Osteoblast (primary cell): Measurements from ENCODE around the gene D2HGDH. TPM values are rescaled to one million over a fixed set of nuclear protein-coding genes. Genes with fewer than 3 reads are reported as not detected.
A peak's percentile ranks its signal among the peaks of the same experiment; 100 is the strongest.

ENCODE experiments used
- DNase-seq: peaks from one replicate; pipeline ENCODE4 v3.0.0; 2011; ENCODE audit warnings: low spot score, mixed read lengths; ENCODE audit not compliant: insufficient read length; ENCODE audit errors: missing footprints
- H2AFZ ChIP-seq: 2 replicates; pipeline ENCODE4 v1.6.0; 2011; ENCODE audit warnings: mild to moderate bottlenecking, low read length
- H3K27ac ChIP-seq: 2 replicates; pipeline ENCODE4 v1.5.1; 2011; ENCODE audit warnings: mild to moderate bottlenecking, low read depth, low read length, moderate library complexity
- H3K27me3 ChIP-seq: 2 replicates; pipeline ENCODE4 v1.6.0; 2012; ENCODE audit warnings: mild to moderate bottlenecking, control low read depth, inconsistent platforms, low read length, moderate library complexity; ENCODE audit not compliant: insufficient read depth
- H3K36me3 ChIP-seq: 2 replicates; pipeline ENCODE4 v1.5.1; 2011; ENCODE audit warnings: mild to moderate bottlenecking, low read length, control low read depth, moderate library complexity; ENCODE audit not compliant: insufficient read depth
- H3K4me1 ChIP-seq: 2 replicates; pipeline ENCODE4 v1.5.1; 2011; ENCODE audit warnings: mild to moderate bottlenecking, low read length, control low read depth, moderate library complexity; ENCODE audit not compliant: insufficient read depth
- H3K4me2 ChIP-seq: 2 replicates; pipeline ENCODE4 v1.6.0; 2011; ENCODE audit warnings: mild to moderate bottlenecking, low read length; ENCODE audit not compliant: insufficient read depth
- H3K4me3 ChIP-seq: fragments of 200-600 bp; sonication (generic); 3 replicates; pipeline ENCODE4 v1.5.1; 2012; ENCODE audit warnings: mild to moderate bottlenecking, low read length, inconsistent platforms; ENCODE audit not compliant: insufficient read depth
- H3K79me2 ChIP-seq: 2 replicates; pipeline ENCODE4 v1.6.0; 2012; ENCODE audit warnings: mild to moderate bottlenecking, low read length, control low read depth, inconsistent platforms; ENCODE audit not compliant: insufficient read depth
- H3K9me3 ChIP-seq: 2 replicates; pipeline ENCODE4 v1.5.1; 2011; ENCODE audit warnings: low read depth, low read length, control low read depth
- H4K20me1 ChIP-seq: 2 replicates; pipeline ENCODE4 v1.6.0; 2012; ENCODE audit warnings: mild to moderate bottlenecking, low read length, control low read depth; ENCODE audit not compliant: insufficient read depth
- total RNA-seq: library from RNA; depleted of rRNA; stranded (reverse); fragments of >200 nt; gene quantifications from 2 replicates; pipeline ENCODE4 v1.2.3, GENCODE V29; 2012
- TF ChIP-seq, protein P1 (sequence below): IDR thresholded peaks from 2 replicates; pipeline ENCODE4 v1.5.1; 2011; ENCODE audit warnings: mild to moderate bottlenecking, low read depth, low read length, moderate library complexity; ENCODE audit errors: extremely low read depth

D2HGDH gene
- total RNA-seq, 1 donor = 15.6 TPM

DNA sequence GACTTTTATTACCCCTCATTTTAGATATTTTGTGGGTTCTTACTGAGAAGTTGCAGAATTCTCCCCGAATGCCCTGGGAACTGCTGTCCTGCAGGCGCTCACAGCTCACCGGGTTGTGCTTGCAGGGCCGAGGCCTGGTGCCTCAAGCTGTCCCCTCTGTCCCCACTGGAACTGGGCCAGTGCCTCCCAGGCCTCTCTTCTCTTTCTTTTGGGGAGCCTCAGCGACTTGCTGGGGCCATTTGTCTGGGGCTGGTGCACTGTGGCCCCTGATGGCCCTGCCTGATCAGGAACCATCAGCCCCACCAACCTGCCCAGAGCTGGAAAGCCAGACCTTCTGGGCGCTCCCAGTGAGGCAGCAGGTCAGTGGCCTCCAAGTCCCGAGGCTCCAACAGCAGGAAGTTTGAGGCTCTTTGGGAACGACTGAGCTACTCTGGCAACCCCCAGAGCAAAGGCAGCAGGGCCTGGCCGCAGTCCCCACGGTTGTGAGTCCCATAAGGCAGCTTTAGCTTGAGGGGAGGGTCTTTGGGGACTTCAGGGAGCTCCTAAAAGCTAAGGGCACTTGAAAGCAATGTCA, 59.9 kb downstream of the D2HGDH start:
- TF ChIP-seq, protein P1, sequence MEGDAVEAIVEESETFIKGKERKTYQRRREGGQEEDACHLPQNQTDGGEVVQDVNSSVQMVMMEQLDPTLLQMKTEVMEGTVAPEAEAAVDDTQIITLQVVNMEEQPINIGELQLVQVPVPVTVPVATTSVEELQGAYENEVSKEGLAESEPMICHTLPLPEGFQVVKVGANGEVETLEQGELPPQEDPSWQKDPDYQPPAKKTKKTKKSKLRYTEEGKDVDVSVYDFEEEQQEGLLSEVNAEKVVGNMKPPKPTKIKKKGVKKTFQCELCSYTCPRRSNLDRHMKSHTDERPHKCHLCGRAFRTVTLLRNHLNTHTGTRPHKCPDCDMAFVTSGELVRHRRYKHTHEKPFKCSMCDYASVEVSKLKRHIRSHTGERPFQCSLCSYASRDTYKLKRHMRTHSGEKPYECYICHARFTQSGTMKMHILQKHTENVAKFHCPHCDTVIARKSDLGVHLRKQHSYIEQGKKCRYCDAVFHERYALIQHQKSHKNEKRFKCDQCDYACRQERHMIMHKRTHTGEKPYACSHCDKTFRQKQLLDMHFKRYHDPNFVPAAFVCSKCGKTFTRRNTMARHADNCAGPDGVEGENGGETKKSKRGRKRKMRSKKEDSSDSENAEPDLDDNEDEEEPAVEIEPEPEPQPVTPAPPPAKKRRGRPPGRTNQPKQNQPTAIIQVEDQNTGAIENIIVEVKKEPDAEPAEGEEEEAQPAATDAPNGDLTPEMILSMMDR = no peak
- H3K9me3 ChIP-seq = no peaks in the 10 kb centered on the region
- no peaks in the 10 kb centered on the region for H3K4me1 ChIP-seq
- DNase-seq = no peak
- H3K4me3 ChIP-seq = no peak overlapping the region
- H3K36me3 ChIP-seq = no peaks in the 10 kb centered on the region
- H3K4me2 ChIP-seq = no peak overlapping the region
- H3K27ac ChIP-seq = no peak overlapping the region
- H3K27me3 ChIP-seq = peaks cover 16% of the 10 kb centered on the region
- H2AFZ ChIP-seq = no peak overlapping the region
- no peaks in the 10 kb centered on the region for H4K20me1 ChIP-seq
- no peaks in the 10 kb centered on the region for H3K79me2 ChIP-seq

DNA sequence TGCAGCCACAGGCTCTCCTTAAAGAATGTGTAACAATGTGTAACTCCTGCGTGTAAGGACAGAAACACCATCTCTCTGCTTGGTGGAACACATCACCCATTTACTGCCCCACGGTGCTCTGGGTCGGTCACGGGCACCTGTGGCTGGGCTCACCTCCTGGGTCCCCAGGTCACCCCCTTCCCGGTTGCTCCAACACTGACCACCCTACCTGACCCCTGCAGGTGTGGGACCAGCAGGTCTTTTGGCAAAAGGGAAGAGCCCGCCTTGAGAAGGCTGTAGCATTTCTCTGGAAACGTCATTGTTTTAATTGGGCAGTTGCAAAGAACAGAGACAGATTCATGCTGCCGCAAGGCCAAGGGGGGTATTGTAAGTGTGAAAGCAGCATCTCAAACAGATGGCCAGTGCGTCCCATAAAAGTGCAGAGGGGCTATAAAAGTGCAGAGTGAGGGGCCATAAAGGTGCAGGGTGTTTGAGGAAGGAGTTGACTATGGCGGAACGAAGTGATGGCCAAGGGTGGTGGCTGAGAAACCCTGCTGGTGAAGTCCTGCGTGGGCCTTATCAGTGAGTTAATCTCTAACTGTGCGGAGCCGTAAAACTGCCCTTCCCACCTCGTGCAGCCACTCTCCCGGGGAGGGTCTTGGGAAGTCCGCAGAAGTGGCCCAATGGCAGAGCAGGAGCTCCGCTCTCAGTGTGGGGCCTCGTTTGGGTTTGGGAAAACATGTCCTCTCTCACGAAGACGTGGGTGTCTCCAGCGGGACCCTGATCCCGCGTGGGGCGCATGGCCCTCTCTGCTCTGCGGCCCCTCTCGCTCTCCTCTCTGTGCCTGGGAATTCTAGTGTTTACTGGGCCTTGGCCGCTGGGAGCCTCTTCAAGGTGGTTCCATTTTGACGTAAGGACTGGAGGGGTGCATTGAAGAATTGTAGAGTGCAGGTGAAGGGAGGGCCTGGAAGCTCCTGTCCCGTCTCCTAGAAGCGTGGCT, 60.9 kb downstream of the D2HGDH start:
- no peaks in the 10 kb centered on the region for H3K9me3 ChIP-seq
- no peak overlapping the region for H3K4me3 ChIP-seq
- DNase-seq = peak; percentile 71
- TF ChIP-seq, protein P1 = no peak
- no peaks in the 10 kb centered on the region for H3K36me3 ChIP-seq
- no peaks in the 10 kb centered on the region for H4K20me1 ChIP-seq
- H3K79me2 ChIP-seq = no peaks in the 10 kb centered on the region
- H3K27me3 ChIP-seq = peaks cover 16% of the 10 kb centered on the region
- H2AFZ ChIP-seq = no peak overlapping the region
- H3K4me1 ChIP-seq = no peaks in the 10 kb centered on the region
- no peak overlapping the region for H3K4me2 ChIP-seq
- H3K27ac ChIP-seq = no peak overlapping the region

DNA sequence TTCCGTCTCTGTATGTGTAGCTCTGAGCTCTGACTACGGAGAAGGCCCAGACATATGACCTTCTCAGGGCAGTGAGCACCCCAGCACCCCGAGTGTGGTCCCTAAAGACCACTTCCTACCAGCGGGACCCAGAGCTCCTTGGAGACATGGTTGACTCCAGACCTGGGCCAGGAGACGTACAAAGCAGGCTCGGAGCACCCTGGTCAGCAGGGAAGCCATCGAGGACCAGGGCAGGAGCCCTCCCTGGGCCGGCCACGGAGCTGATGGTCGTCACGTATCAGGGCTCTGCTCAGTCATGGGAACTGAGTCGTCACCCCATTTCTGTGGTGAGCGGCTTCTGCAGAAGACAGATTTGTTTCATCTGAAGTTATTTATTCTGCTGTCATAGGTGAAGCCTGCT, 61.8 kb downstream of the D2HGDH start:
- no peak overlapping the region for H3K4me3 ChIP-seq
- H3K9me3 ChIP-seq = no peaks in the 10 kb centered on the region
- H4K20me1 ChIP-seq = no peaks in the 10 kb centered on the region
- no peak for DNase-seq
- no peaks in the 10 kb centered on the region for H3K79me2 ChIP-seq
- no peak overlapping the region for H2AFZ ChIP-seq
- no peaks in the 10 kb centered on the region for H3K4me1 ChIP-seq
- H3K4me2 ChIP-seq = no peak overlapping the region
- no peaks in the 10 kb centered on the region for H3K36me3 ChIP-seq
- H3K27ac ChIP-seq = no peak overlapping the region
- peaks cover 16% of the 10 kb centered on the region for H3K27me3 ChIP-seq
- TF ChIP-seq, protein P1 = no peak

DNA sequence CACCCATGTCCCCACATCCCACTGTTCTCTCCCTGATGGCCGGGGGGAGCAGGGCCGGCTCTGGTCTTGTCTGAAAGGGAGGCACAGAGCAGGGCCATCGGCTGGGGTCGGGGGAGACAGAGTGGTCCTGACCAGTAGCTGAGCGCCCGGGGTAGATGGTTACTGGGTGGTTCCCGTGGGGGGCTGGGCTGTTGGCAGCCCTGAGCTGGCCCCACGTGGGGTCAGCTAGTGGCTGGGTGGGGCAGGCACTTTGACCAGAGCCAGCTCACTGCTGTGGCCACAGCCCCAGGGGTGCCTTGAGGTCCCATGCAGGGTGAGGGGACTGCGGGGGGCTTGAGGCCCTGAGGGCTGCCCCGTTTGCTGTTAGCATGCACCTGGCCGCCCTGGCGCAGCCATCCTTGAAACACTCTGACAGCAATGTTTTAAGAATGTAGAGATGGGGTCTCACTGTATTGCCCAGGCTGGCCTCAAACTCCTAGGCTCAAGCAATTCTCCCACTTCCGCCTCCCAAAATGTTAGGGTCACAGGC, 62.2 kb downstream of the D2HGDH start:
- Histone ChIP-seq H2AFZ (no peak overlapping the region), H3K4me2 (no peak overlapping the region), H3K36me3 (no peaks in the 10 kb centered on the region), H3K79me2 (no peaks in the 10 kb centered on the region), H3K27ac (no peak overlapping the region), H3K9me3 (no peaks in the 10 kb centered on the region), H4K20me1 (no peaks in the 10 kb centered on the region), H3K27me3 (peaks cover 16% of the 10 kb centered on the region), H3K4me1 (no peaks in the 10 kb centered on the region), H3K4me3 (no peak overlapping the region)
- TF ChIP-seq, protein P1 = no peak
- peak; percentile 62 for DNase-seq
